Mesenchymal stem cell (in vitro differentiated cells and primary cell): ENCODE data around the gene ARHGAP24.

Source experiments
- DNase-seq: peaks from one replicate; pipeline ENCODE4 v3.0.0-alpha.2; 2013
- H2AFZ ChIP-seq: one replicate; pipeline ENCODE4 v1.6.1; 2013; ENCODE audit warnings: low read depth, mild to moderate bottlenecking, control low read depth, inconsistent platforms, low read length, moderate library complexity
- H2AK5ac ChIP-seq: 2 replicates; pipeline ENCODE4 v1.6.1; 2013; ENCODE audit warnings: low read length, moderate library complexity, mild to moderate bottlenecking, inconsistent platforms; ENCODE audit not compliant: severe bottlenecking
- H2BK120ac ChIP-seq: one replicate; pipeline ENCODE4 v1.6.1; 2013; ENCODE audit warnings: low read depth, mild to moderate bottlenecking, inconsistent platforms, low read length, moderate library complexity
- H2BK12ac ChIP-seq, 2 experiments: one replicate each; pipeline ENCODE4 v1.6.1; 2013; ENCODE audit warnings: inconsistent platforms in 2 of 2, low read length in 2 of 2, mild to moderate bottlenecking in 2 of 2, moderate library complexity in 2 of 2, control low read depth in 1 of 2
- H2BK15ac ChIP-seq: one replicate; pipeline ENCODE4 v1.6.1; 2013; ENCODE audit warnings: mild to moderate bottlenecking, low read depth, inconsistent platforms; ENCODE audit not compliant: poor library complexity, severe bottlenecking
- H2BK5ac ChIP-seq: 2 replicates; pipeline ENCODE4 v1.6.1; 2013; ENCODE audit warnings: low read depth, mild to moderate bottlenecking, low read length, control low read depth, inconsistent platforms; ENCODE audit not compliant: poor library complexity, severe bottlenecking
- H3K14ac ChIP-seq, 2 experiments: one replicate each; pipeline ENCODE4 v1.6.1; 2013; ENCODE audit warnings: inconsistent platforms in 2 of 2, low read length in 2 of 2, control low read depth in 1 of 2, mild to moderate bottlenecking in 1 of 2, moderate library complexity in 1 of 2
- H3K18ac ChIP-seq, 2 experiments: one replicate each; pipeline ENCODE4 v1.6.1; 2013; ENCODE audit warnings: inconsistent platforms in 2 of 2, low read length in 2 of 2, control low read depth in 1 of 2, low read depth in 1 of 2, mild to moderate bottlenecking in 1 of 2
- H3K23ac ChIP-seq, 2 experiments: one replicate each; pipeline ENCODE4 v1.6.1; 2013; ENCODE audit warnings: inconsistent platforms in 2 of 2, low read length in 2 of 2, mild to moderate bottlenecking in 2 of 2, moderate library complexity in 2 of 2, control low read depth in 1 of 2
- H3K27ac ChIP-seq: 2 replicates; pipeline ENCODE4 v1.5.1; 2013; ENCODE audit warnings: mild to moderate bottlenecking, moderate library complexity, low read length, control low read depth, inconsistent platforms; ENCODE audit not compliant: poor library complexity, severe bottlenecking
- H3K27me3 ChIP-seq, 2 experiments: 2 replicates each; pipeline versions ENCODE4 v1.6.1 to v1.7.0; 2013; ENCODE audit warnings: low read length in 2 of 2, mild to moderate bottlenecking in 2 of 2, moderate library complexity in 2 of 2, control low read depth in 1 of 2, inconsistent platforms in 1 of 2; ENCODE audit not compliant: control insufficient read depth in 1 of 2, insufficient read depth in 1 of 2
- H3K36me3 ChIP-seq, 2 experiments: 2 replicates each; pipeline versions ENCODE4 v1.6.1 to v1.7.0; 2013; ENCODE audit warnings: low read length in 2 of 2, control low read depth in 1 of 2, inconsistent platforms in 1 of 2, low read depth in 1 of 2, mild to moderate bottlenecking in 1 of 2; ENCODE audit not compliant: insufficient read depth in 2 of 2, control insufficient read depth in 1 of 2
- H3K4ac ChIP-seq, 2 experiments: one replicate each; pipeline ENCODE4 v1.6.1; 2013; ENCODE audit warnings: inconsistent platforms in 2 of 2, low read length in 2 of 2, mild to moderate bottlenecking in 2 of 2, moderate library complexity in 2 of 2, control low read depth in 1 of 2, low read depth in 1 of 2
- H3K4me1 ChIP-seq: 2 replicates; pipeline ENCODE4 v1.6.1; 2013; ENCODE audit warnings: low read depth, low read length, control low read depth; ENCODE audit not compliant: control insufficient read depth, insufficient read depth
- H3K4me2 ChIP-seq: 2 replicates; pipeline ENCODE4 v1.6.1; 2013; ENCODE audit warnings: low read length, mild to moderate bottlenecking, inconsistent platforms; ENCODE audit not compliant: poor library complexity, severe bottlenecking
- H3K4me3 ChIP-seq, 2 experiments: 2 replicates each; pipeline versions ENCODE4 v1.5.1 to v1.7.0; 2013; ENCODE audit warnings: low read length in 2 of 2, mild to moderate bottlenecking in 2 of 2, control low read depth in 1 of 2, low read depth in 1 of 2; ENCODE audit not compliant: insufficient read depth in 1 of 2
- H3K79me1 ChIP-seq: replicated peaks from 2 replicates; pipeline ENCODE4 v1.6.1; 2013; ENCODE audit warnings: mild to moderate bottlenecking, control low read depth, low read length, inconsistent platforms; ENCODE audit not compliant: poor library complexity, severe bottlenecking
- H3K9ac ChIP-seq: 2 replicates; pipeline ENCODE4 v1.7.0; 2013; ENCODE audit warnings: mild to moderate bottlenecking, low read length, moderate library complexity
- H3K9me3 ChIP-seq: 2 replicates; pipeline ENCODE4 v1.7.0; 2013; ENCODE audit warnings: mild to moderate bottlenecking, low read length; ENCODE audit not compliant: control insufficient read depth
- H4K8ac ChIP-seq: one replicate; pipeline ENCODE4 v1.6.1; 2013; ENCODE audit warnings: inconsistent platforms, mild to moderate bottlenecking, low read length, moderate library complexity
- H4K91ac ChIP-seq: one replicate; pipeline ENCODE4 v1.6.1; 2013; ENCODE audit warnings: mild to moderate bottlenecking, low read length, inconsistent platforms
- WGBS: methylation state at CpG from one replicate; pipeline ENCODE4 v1.1.7; 2013; ENCODE audit warnings: mixed read lengths; 5-methylcytosine and 5-hydroxymethylcytosine counted together

The ARHGAP24 gene

DNA sequence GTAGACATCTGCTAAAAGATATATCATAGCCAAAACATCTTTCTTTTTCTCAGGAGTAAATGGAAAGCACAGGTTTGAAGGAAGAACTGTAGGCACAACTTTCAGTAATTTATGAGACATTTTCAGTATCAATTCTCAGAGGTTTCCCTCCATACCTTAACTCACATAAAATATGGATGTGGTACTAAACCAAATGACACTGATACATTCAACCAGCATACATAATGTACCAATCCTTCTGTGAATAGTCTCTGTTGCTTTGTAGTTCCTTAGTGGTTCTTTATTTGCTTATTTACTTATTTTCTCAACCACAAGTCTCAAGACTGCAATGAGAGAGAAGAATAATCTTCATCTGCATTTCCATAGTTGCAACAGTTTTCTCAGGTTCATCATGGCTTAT is 96.1 kb downstream of the ARHGAP24 start:
- peaks cover 0 to 41% of the 10 kb centered on the region in 2 experiments for H3K36me3 ChIP-seq
- no peak overlapping the region for H3K14ac ChIP-seq
- no peak for DNase-seq
- no peak overlapping the region for H2BK120ac ChIP-seq
- H3K79me1 ChIP-seq = no peaks in the 10 kb centered on the region
- no peak overlapping the region for H2BK5ac ChIP-seq
- no peak overlapping the region for H4K8ac ChIP-seq
- H3K27ac ChIP-seq = no peak overlapping the region
- H3K9me3 ChIP-seq = no peaks in the 10 kb centered on the region
- H3K9ac ChIP-seq = no peak overlapping the region
- no peak overlapping the region for H2AK5ac ChIP-seq
- no peak overlapping the region for H3K4me3 ChIP-seq
- no peak overlapping the region for H3K4ac ChIP-seq
- H2BK15ac ChIP-seq = no peak overlapping the region
- H3K4me1 ChIP-seq = no peaks in the 10 kb centered on the region
- H2AFZ ChIP-seq = no peak overlapping the region
- no peak overlapping the region for H3K4me2 ChIP-seq
- no peaks in the 10 kb centered on the region for H3K27me3 ChIP-seq
- no peak overlapping the region for H3K18ac ChIP-seq
- H3K23ac ChIP-seq = no peak overlapping the region
- no peak overlapping the region for H4K91ac ChIP-seq
- no peak overlapping the region for H2BK12ac ChIP-seq

DNA sequence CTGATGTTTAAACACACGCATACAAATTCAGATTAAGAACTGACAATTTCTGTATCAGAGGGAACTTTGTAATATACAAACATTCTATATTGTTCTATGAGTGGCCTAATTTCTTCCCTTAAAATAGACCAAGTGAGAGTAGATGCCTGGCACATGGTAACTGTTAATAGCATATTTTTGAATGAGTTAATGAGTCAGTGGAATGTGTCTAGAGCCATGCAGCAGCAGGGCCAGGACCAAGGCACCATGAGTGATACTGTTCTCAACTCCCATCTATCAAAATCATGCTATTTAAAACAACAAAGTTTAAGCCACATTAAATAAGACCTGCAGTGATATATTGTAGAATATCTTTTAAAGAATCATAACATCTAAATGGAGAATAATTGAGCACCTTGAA is 98.3 kb downstream of the ARHGAP24 start:
- Histone ChIP-seq H3K14ac (no peak overlapping the region), H4K91ac (no peak overlapping the region), H3K4me2 (no peak overlapping the region), H3K23ac (no peak overlapping the region), H3K4me3 (no peak overlapping the region), H3K18ac (no peak overlapping the region), H2BK5ac (no peak overlapping the region), H3K4ac (no peak overlapping the region), H3K9ac (no peak overlapping the region), H3K4me1 (no peaks in the 10 kb centered on the region), H3K36me3 (peaks cover 0 to 41% of the 10 kb centered on the region in 2 experiments), H3K79me1 (no peaks in the 10 kb centered on the region), H3K27ac (no peak overlapping the region), H3K9me3 (no peaks in the 10 kb centered on the region), H2AFZ (no peak overlapping the region), H3K27me3 (no peaks in the 10 kb centered on the region), H2BK120ac (no peak overlapping the region), H2BK15ac (no peak overlapping the region), H2AK5ac (no peak overlapping the region), H2BK12ac (no peak overlapping the region), H4K8ac (no peak overlapping the region)
- WGBS = no CpG with 5 or more reads among the region's 1 CpG
- no peak for DNase-seq

DNA sequence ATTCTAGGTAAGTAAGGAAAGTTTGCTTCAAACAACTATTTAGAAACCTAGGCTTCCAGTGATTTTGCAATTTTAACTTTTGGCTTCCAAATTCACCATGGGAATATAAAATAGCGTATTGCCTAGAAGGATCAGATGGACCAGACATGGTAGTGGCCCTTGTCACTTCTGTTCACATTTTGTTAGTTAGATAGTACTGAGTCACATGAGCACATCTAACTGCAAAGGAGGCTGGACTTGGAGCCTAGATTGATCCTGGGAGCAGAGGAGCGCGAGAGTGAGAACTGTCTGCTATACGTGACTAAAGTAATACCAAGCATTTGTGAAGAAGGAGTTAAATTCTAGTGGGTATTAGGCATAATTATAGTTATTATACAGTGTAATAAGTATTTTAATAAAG is 102.4 kb downstream of the ARHGAP24 start:
- no peak overlapping the region for H3K14ac ChIP-seq
- H3K4ac ChIP-seq = no peak overlapping the region
- no peak overlapping the region for H3K9ac ChIP-seq
- H3K4me2 ChIP-seq = no peak overlapping the region
- no peaks in the 10 kb centered on the region for H3K9me3 ChIP-seq
- H3K27me3 ChIP-seq = no peaks in the 10 kb centered on the region
- 67% methylated on average over 3 of the region's 4 CpGs for WGBS
- H3K79me1 ChIP-seq = no peaks in the 10 kb centered on the region
- H2BK5ac ChIP-seq = no peak overlapping the region
- no peak overlapping the region for H3K4me3 ChIP-seq
- no peak overlapping the region for H2AFZ ChIP-seq
- H2AK5ac ChIP-seq = no peak overlapping the region
- H4K8ac ChIP-seq = no peak overlapping the region
- no peak overlapping the region for H2BK120ac ChIP-seq
- H3K4me1 ChIP-seq = no peaks in the 10 kb centered on the region
- H2BK12ac ChIP-seq = no peak overlapping the region
- no peak overlapping the region for H3K18ac ChIP-seq
- no peak overlapping the region for H3K27ac ChIP-seq
- H4K91ac ChIP-seq = no peak overlapping the region
- peaks cover 0 to 30% of the 10 kb centered on the region in 2 experiments for H3K36me3 ChIP-seq
- no peak overlapping the region for H2BK15ac ChIP-seq
- no peak for DNase-seq
- no peak overlapping the region for H3K23ac ChIP-seq

DNA sequence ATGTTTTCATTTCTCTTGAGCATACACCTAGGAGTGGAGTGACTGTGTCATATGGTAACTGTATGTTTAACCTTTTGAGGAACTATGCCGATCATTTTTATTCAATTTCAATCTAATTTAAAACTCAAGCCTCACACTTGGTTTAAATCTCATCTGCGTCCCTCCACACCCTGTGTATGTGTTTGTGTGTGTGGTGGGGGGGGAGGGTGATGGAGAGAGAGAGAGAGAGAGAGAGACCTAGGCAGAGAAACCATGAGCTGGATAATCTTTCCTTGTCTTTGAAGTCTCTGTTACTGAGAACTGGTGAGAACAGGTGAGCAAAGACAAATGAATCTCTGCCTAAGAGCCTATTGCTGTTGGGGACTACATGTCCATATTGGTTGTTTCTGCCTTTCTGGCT is 105.0 kb downstream of the ARHGAP24 start:
- no peak overlapping the region for H3K14ac ChIP-seq
- H2BK15ac ChIP-seq = no peak overlapping the region
- no peak overlapping the region for H4K8ac ChIP-seq
- H3K4me3 ChIP-seq = no peak overlapping the region
- no peak overlapping the region for H2AFZ ChIP-seq
- 92% methylated on average over 1 of the region's 2 CpGs for WGBS
- H3K79me1 ChIP-seq = no peaks in the 10 kb centered on the region
- no peak overlapping the region for H3K27ac ChIP-seq
- H3K4me1 ChIP-seq = no peaks in the 10 kb centered on the region
- H3K9ac ChIP-seq = no peak overlapping the region
- H3K18ac ChIP-seq = no peak overlapping the region
- DNase-seq = no peak
- no peak overlapping the region for H2BK5ac ChIP-seq
- H2BK120ac ChIP-seq = no peak overlapping the region
- no peak overlapping the region for H3K23ac ChIP-seq
- no peaks in the 10 kb centered on the region for H3K27me3 ChIP-seq
- H4K91ac ChIP-seq = no peak overlapping the region
- no peak overlapping the region for H2BK12ac ChIP-seq
- no peak overlapping the region for H3K4ac ChIP-seq
- no peak overlapping the region for H3K4me2 ChIP-seq
- no peaks in the 10 kb centered on the region for H3K9me3 ChIP-seq
- H3K36me3 ChIP-seq = peaks cover 0 to 18% of the 10 kb centered on the region in 2 experiments
- no peak overlapping the region for H2AK5ac ChIP-seq
